ENCODE data around the gene IFNA8.

GRCh38 chr9:21443849-21444625 is 35.1 kb downstream of the IFNA8 start:
- TF ChIP-seq CTCF (IDR thresholded peaks at IDR 0.05): no peak
- TF ChIP-seq EZH2 (IDR thresholded peaks at IDR 0.05; ENCODE audit: borderline replicate concordance, insufficient read depth, low read depth, low read length, poor library complexity, severe bottlenecking): no peak
